Panc1 (cell line): ENCODE data around the gene ERC2. TPM values are rescaled to one million over a fixed set of nuclear protein-coding genes. Genes with fewer than 3 reads are reported as not detected.

Source experiments
- ATAC-seq: fragments of 200-7000 bp; cut with Tn5 transposase; 2 replicates; pipeline ENCODE4 v1.9.1; 2020; ENCODE audit warnings: mild to moderate bottlenecking, moderate library complexity
- BruUV-seq: library from RNA; stranded (reverse); fragments of 400-500 nt; replicated peaks from 2 replicates; lab custom pipeline; 2021; lab: Mats Ljungman, UMichigan
- CTCF ChIA-PET: fragments of 300-600 bp; sonication (Branson Sonifier 250); formaldehyde crosslinking; loops from one replicate; lab custom pipeline; 2022; ENCODE audit warnings: antibody characterized with exemption; lab: Charles Lee
- POLR2A ChIA-PET: fragments of 300-600 bp; sonication (Branson Sonifier 250); formaldehyde crosslinking; loops from one replicate; lab custom pipeline; 2022; ENCODE audit warnings: antibody characterized with exemption; lab: Charles Lee
- DNase-seq: peaks from one replicate; pipeline ENCODE4 v3.0.0-alpha.2; 2010; ENCODE audit warnings: low read depth, low spot score
- H3K27ac ChIP-seq: 2 replicates; pipeline ENCODE4 v1.5.1; 2011; ENCODE audit warnings: mild to moderate bottlenecking, low read length, inconsistent platforms
- H3K27me3 ChIP-seq: fragments of 200-500 bp; sonication (Bioruptor generic); 2 replicates; pipeline ENCODE4 v1.6.0; 2014; ENCODE audit warnings: low read length, inconsistent platforms; ENCODE audit not compliant: control insufficient read depth, insufficient read depth
- H3K36me3 ChIP-seq: fragments of 200-500 bp; sonication (Bioruptor generic); 2 replicates; pipeline ENCODE4 v1.5.1; 2014; ENCODE audit warnings: inconsistent platforms, mild to moderate bottlenecking, low read length, moderate library complexity; ENCODE audit not compliant: control insufficient read depth, insufficient read depth
- H3K4me1 ChIP-seq: 2 replicates; pipeline ENCODE4 v1.5.1; 2011; ENCODE audit warnings: inconsistent platforms, mild to moderate bottlenecking, low read length, moderate library complexity; ENCODE audit not compliant: control insufficient read depth, insufficient read depth
- H3K4me3 ChIP-seq, 2 experiments: 2 replicates each; pipeline ENCODE4 v1.5.1; 2011 to 2012; ENCODE audit warnings: low read depth in 2 of 2, low read length in 2 of 2, mild to moderate bottlenecking in 2 of 2, inconsistent platforms in 1 of 2, moderate library complexity in 1 of 2
- H3K9me3 ChIP-seq: fragments of 200-500 bp; sonication (Bioruptor generic); 2 replicates; pipeline ENCODE4 v1.5.1; 2014; ENCODE audit warnings: low read depth, mild to moderate bottlenecking, inconsistent platforms, low read length, moderate library complexity; ENCODE audit not compliant: control insufficient read depth, insufficient read depth
- POLR2AphosphoS5 ChIP-seq: IDR thresholded peaks from 2 replicates; pipeline ENCODE4 v1.6.1; 2012; ENCODE audit warnings: mild to moderate bottlenecking, low read depth, low read length, moderate library complexity
- SIN3A ChIP-seq: IDR thresholded peaks from 2 replicates; pipeline ENCODE4 v1.6.1; 2012; ENCODE audit warnings: low read depth, mild to moderate bottlenecking, low read length, moderate library complexity, borderline replicate concordance; ENCODE audit not compliant: insufficient read depth
- TCF7L2 ChIP-seq: IDR thresholded peaks from 2 replicates; pipeline ENCODE4 v1.6.1; 2011; ENCODE audit warnings: mild to moderate bottlenecking, low read depth, low read length, inconsistent platforms
- in situ Hi-C: cut with HindIII; loops from 2 replicates; pipeline ENCODE4 v1.10.0; 2016; ENCODE audit warnings: low sequenced_read_pairs, low pct_unique_long_range_greater_than_20kb
- intact Hi-C: fragments of 100-400 bp; cut with micrococcal nuclease; formaldehyde crosslinking; loops from one replicate; pipeline ENCODE4 v1.10.0; 2022; ENCODE audit not compliant: unreplicated experiment
- total RNA-seq: library from RNA; stranded (reverse); gene quantifications from one replicate; pipeline ENCODE4 v1.2.1, GENCODE V29; 2021; ENCODE audit not compliant: unreplicated experiment
- TF ChIP-seq, protein P1 (sequence below), 2 experiments: IDR thresholded peaks; 2 replicates each; pipeline ENCODE4 v1.6.1; 2011 to 2012; ENCODE audit warnings: low read depth in 2 of 2, control low read depth in 1 of 2, low read length in 1 of 2, mild to moderate bottlenecking in 1 of 2, moderate library complexity in 1 of 2; ENCODE audit not compliant: insufficient read depth in 1 of 2
- TF ChIP-seq, protein P2 (sequence below): fragments of 450-650 bp; IDR thresholded peaks from 2 replicates; pipeline ENCODE4 v1.5.1; 2017; ENCODE audit warnings: mild to moderate bottlenecking

The ERC2 gene
- total RNA-seq, 1 experiment from 2014 or later = 0.33 TPM

DNA sequence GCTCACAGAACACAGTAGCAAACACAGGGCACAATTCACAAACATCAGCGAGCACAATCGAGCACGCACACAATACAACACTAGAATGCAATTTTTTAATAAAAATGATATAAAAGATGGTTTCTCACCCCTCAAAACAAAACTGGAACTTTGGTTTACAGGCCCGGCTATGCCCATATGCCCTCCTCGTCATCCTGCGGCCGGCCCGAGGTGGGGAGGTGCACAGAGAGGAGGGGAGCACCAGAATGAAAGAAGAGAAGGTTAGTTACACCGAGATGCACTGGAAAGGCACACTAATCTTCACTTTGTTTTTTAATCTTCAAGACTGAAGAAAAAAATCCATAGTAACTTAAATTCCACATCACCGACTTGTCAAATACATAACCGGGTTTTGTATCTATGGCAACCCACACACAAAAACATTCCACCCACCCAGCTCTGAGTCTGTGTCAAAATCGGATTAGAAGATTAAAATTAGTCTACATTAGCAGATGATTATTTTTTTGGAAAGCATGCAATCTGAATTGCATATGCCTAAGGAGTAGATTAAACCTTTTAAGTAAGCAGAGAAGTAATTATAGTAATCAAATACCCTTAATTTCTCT is 784.5 kb downstream of the ERC2 start:
- TF ChIP-seq, protein P1, sequence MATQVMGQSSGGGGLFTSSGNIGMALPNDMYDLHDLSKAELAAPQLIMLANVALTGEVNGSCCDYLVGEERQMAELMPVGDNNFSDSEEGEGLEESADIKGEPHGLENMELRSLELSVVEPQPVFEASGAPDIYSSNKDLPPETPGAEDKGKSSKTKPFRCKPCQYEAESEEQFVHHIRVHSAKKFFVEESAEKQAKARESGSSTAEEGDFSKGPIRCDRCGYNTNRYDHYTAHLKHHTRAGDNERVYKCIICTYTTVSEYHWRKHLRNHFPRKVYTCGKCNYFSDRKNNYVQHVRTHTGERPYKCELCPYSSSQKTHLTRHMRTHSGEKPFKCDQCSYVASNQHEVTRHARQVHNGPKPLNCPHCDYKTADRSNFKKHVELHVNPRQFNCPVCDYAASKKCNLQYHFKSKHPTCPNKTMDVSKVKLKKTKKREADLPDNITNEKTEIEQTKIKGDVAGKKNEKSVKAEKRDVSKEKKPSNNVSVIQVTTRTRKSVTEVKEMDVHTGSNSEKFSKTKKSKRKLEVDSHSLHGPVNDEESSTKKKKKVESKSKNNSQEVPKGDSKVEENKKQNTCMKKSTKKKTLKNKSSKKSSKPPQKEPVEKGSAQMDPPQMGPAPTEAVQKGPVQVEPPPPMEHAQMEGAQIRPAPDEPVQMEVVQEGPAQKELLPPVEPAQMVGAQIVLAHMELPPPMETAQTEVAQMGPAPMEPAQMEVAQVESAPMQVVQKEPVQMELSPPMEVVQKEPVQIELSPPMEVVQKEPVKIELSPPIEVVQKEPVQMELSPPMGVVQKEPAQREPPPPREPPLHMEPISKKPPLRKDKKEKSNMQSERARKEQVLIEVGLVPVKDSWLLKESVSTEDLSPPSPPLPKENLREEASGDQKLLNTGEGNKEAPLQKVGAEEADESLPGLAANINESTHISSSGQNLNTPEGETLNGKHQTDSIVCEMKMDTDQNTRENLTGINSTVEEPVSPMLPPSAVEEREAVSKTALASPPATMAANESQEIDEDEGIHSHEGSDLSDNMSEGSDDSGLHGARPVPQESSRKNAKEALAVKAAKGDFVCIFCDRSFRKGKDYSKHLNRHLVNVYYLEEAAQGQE (IDR thresholded peaks at IDR 0.05; ENCODE audit: insufficient read depth in 1 of 2, low read depth in 2 of 2, low read length in 1 of 2) = no peak
- TF ChIP-seq SIN3A (no peak), TCF7L2 (no peak), POLR2AphosphoS5 (no peak)
- TF ChIP-seq, protein P2, sequence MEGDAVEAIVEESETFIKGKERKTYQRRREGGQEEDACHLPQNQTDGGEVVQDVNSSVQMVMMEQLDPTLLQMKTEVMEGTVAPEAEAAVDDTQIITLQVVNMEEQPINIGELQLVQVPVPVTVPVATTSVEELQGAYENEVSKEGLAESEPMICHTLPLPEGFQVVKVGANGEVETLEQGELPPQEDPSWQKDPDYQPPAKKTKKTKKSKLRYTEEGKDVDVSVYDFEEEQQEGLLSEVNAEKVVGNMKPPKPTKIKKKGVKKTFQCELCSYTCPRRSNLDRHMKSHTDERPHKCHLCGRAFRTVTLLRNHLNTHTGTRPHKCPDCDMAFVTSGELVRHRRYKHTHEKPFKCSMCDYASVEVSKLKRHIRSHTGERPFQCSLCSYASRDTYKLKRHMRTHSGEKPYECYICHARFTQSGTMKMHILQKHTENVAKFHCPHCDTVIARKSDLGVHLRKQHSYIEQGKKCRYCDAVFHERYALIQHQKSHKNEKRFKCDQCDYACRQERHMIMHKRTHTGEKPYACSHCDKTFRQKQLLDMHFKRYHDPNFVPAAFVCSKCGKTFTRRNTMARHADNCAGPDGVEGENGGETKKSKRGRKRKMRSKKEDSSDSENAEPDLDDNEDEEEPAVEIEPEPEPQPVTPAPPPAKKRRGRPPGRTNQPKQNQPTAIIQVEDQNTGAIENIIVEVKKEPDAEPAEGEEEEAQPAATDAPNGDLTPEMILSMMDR = no peak
- no peaks in the 10 kb centered on the region for H3K27me3 ChIP-seq
- in situ Hi-C loops (no loop called here), intact Hi-C loops (no loop called here)
- BruUV-seq = no TSS peak
- no peak overlapping the region for H3K4me3 ChIP-seq
- no peak for DNase-seq
- CTCF ChIA-PET = no interaction called here
- no peak for ATAC-seq
- no peaks in the 10 kb centered on the region for H3K36me3 ChIP-seq
- H3K27ac ChIP-seq = no peak overlapping the region
- POLR2A ChIA-PET = no interaction called here
- no peaks in the 10 kb centered on the region for H3K4me1 ChIP-seq
- H3K9me3 ChIP-seq = no peaks in the 10 kb centered on the region

DNA sequence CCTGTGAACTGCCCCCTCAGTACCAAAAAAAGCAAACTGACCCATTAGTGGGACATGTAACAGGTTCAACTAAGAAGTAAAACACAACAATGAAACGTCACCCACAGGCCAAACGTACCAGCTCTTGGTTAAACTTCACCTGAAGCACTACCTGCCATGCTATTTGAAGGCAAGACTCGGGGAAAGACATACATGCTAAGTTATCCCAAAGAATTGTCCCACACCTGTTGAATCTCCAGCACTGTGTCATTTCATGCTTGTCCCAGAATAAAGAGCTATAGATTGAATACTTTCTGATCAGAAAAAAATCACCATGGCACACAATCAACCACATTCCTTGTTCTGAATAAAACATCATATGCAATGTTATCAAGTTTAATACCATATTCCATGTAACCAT is 785.8 kb downstream of the ERC2 start:
- ATAC-seq (no peak), DNase-seq (no peak)
- in situ Hi-C loops (no loop called here), intact Hi-C loops (no loop called here)
- no peaks in the 10 kb centered on the region for H3K36me3 ChIP-seq
- no peak overlapping the region for H3K27ac ChIP-seq
- POLR2A ChIA-PET = no interaction called here
- TF ChIP-seq, protein P2 = no peak
- no peak for TF ChIP-seq SIN3A
- TF ChIP-seq POLR2AphosphoS5 = no peak
- TF ChIP-seq TCF7L2 = no peak
- TF ChIP-seq, protein P1 (IDR thresholded peaks at IDR 0.05; ENCODE audit: insufficient read depth in 1 of 2, low read depth in 2 of 2, low read length in 1 of 2) = no peak
- CTCF ChIA-PET = no interaction called here
- H3K4me3 ChIP-seq = no peak overlapping the region
- BruUV-seq = no TSS peak
- H3K9me3 ChIP-seq = no peaks in the 10 kb centered on the region
- H3K27me3 ChIP-seq = no peaks in the 10 kb centered on the region
- no peaks in the 10 kb centered on the region for H3K4me1 ChIP-seq
